Activated CD4-positive, alpha-beta memory T cell treated with anti-CD3 and anti-CD28 coated beads, Interleukin-2, amount 10 ng/mL, durations not matched to agents 7 days and 5 days (primary cell): ENCODE results near the gene PRKAG2. TPM values are rescaled to one million over a fixed set of nuclear protein-coding genes. Genes with fewer than 3 reads are reported as not detected.

Source experiments
- CTCF ChIA-PET: fragments of 350-600 bp; sonication (Branson Sonifier 250); formaldehyde crosslinking; loops from one replicate; lab custom pipeline; 2021; ENCODE audit warnings: antibody characterized with exemption, inconsistent platforms; lab: Charles Lee
- POLR2A ChIA-PET: fragments of 350-600 bp; sonication (Branson Sonifier 250); formaldehyde crosslinking; loops from one replicate; lab custom pipeline; 2021; ENCODE audit warnings: antibody characterized with exemption; lab: Charles Lee
- DNase-seq: peaks from one replicate; pipeline ENCODE4 v3.0.0-alpha.2; 2020
- H3K27ac Mint-ChIP-seq: one replicate; pipeline ENCODE4 v1.8.0; 2021; ENCODE audit warnings: mild to moderate bottlenecking, mixed read lengths
- H3K27me3 Mint-ChIP-seq: one replicate; pipeline ENCODE4 v1.8.0; 2021; ENCODE audit warnings: mixed read lengths
- H3K36me3 Mint-ChIP-seq: one replicate; pipeline ENCODE4 v1.8.0; 2021; ENCODE audit warnings: low read depth, mixed read lengths
- H3K4me1 Mint-ChIP-seq: one replicate; pipeline ENCODE4 v1.8.0; 2021; ENCODE audit warnings: mixed read lengths
- H3K4me3 Mint-ChIP-seq: one replicate; pipeline ENCODE4 v1.8.0; 2021; ENCODE audit warnings: mild to moderate bottlenecking, mixed read lengths
- H3K9me3 Mint-ChIP-seq: one replicate; pipeline ENCODE4 v1.8.0; 2021; ENCODE audit warnings: mixed read lengths
- total RNA-seq, 2 experiments: library from RNA; stranded (reverse); gene quantifications; one replicate each; pipeline ENCODE4 v1.2.3, GENCODE V29; 2021

PRKAG2 gene
- total RNA-seq, 2 experiments from 2014 or later: 25.4 to 33.7 TPM

DNA sequence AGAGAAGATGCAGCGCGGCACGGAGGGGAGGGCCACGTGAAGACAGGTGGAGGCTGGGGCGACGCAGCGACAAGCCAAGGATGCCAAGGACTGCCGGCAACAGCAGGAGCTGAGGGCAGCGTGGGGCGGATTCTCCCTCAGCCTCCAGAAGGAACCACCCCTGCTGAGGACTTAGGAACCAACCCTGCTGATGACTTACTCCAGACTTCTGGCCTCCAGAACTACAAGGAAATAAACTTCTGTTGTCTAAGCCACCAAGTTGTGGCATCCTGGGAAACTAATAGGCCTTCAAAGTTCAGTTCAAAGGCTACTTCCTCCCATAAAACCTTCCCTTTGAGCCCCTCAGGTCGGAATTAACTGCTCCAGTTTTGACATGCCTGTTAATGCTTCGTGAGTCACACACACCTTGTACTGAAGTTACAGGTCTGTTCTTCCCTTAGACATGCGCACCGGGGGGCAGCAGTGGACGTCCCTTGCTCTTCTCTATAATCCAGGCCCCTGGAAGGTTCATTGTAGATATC, 268.8 kb downstream of the PRKAG2 start:
- Mint-ChIP-seq H3K4me1 (no peaks in the 10 kb centered on the region), H3K27me3 (no peaks in the 10 kb centered on the region), H3K27ac (no peak overlapping the region), H3K4me3 (no peak overlapping the region), H3K9me3 (no peaks in the 10 kb centered on the region), H3K36me3 (no peaks in the 10 kb centered on the region)
- no peak for DNase-seq
- ChIA-PET CTCF (no interaction called here), POLR2A (no interaction called here)

DNA sequence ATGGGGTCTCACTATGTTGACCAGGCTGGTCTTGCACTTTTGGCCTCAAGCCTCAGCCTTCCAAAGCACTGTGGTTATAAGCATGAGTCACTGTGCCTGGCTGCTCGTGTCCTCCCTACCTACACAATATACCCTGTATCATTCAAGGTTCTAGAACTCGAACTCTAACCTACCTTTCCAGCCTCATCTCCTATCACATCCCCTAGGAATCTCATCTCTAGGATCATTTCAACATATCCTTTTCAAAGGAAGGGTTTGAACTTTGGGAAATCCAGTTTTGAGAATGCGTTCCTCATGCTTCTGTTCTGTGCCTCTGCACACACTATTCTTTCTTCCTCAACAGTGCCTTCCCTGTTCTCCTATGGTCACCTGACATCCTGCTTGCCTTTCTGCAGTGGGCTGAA, 269.4 kb downstream of the PRKAG2 start:
- POLR2A ChIA-PET: no interaction called here
- Mint-ChIP-seq H3K27me3 (no peaks in the 10 kb centered on the region), H3K9me3 (no peaks in the 10 kb centered on the region), H3K4me1 (no peaks in the 10 kb centered on the region), H3K36me3 (no peaks in the 10 kb centered on the region), H3K4me3 (no peak overlapping the region), H3K27ac (no peak overlapping the region)
- CTCF ChIA-PET: no interaction called here
- no peak for DNase-seq

DNA sequence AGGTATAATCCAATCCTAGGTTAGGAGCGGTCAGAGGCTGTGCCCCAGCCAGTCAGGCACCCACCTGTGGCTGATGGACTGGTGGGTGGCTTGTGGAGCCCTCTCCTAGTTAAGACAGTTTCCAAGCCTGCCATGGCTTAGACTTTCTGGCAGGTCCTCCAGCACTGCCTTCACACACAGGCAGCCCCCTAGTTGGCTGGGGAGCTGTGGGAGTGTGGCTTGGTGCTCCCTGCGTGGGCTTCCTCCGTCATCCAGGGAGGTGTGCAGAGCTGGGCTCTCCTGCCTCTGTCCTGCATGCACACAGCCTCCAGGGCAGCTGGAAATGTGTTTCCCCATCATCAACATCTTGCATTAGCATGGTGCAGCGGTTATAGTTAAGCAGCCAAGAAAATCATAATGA, 273.0 kb downstream of the PRKAG2 start:
- Mint-ChIP-seq H3K4me3 (no peak overlapping the region), H3K36me3 (no peaks in the 10 kb centered on the region), H3K27ac (no peak overlapping the region), H3K27me3 (no peaks in the 10 kb centered on the region), H3K4me1 (no peaks in the 10 kb centered on the region), H3K9me3 (no peaks in the 10 kb centered on the region)
- ChIA-PET POLR2A (no interaction called here), CTCF (no interaction called here)
- DNase-seq: no peak

DNA sequence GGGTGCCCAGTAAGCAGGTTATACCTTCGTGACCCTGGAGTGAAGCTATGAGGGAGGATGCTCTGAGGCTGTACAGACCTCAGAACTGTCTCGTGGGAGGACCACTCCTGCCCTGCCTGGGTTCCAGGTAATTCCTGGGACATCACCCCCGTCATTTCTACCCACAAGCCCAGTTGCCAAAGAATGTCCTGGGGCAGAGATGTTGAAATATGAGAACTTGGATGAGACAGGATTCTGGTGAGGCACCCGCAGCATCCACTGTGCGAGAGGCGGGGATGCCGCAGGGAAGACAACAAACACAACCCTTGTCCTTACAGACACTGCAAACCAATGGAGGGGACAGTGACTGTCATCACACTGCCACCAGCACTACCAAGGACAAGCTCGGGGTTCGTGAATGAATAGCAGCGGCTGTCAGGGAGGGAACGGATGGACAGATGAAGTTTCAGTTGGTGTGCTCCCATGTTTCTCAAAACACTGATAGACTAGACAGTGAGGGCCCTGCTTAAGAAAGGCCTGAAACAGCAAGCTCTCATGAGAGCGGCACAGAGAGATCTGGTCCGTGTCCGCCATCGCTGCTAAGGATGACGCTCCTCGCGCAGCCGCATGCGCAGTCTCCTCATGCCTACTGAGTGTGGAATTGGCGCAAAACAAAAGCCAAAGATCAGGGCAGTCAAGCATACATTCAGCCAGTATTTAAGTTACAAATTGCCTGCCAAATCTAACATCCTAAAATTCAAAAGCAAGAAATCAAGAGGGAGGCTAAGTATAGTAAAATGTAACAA, 275.2 kb downstream of the PRKAG2 start:
- no peak overlapping the region for H3K4me3 Mint-ChIP-seq
- no peak for DNase-seq
- H3K27me3 Mint-ChIP-seq: no peaks in the 10 kb centered on the region
- H3K9me3 Mint-ChIP-seq: no peaks in the 10 kb centered on the region
- POLR2A ChIA-PET: no interaction called here
- CTCF ChIA-PET: no interaction called here
- H3K27ac Mint-ChIP-seq: no peak overlapping the region
- no peaks in the 10 kb centered on the region for H3K4me1 Mint-ChIP-seq
- H3K36me3 Mint-ChIP-seq: no peaks in the 10 kb centered on the region

DNA sequence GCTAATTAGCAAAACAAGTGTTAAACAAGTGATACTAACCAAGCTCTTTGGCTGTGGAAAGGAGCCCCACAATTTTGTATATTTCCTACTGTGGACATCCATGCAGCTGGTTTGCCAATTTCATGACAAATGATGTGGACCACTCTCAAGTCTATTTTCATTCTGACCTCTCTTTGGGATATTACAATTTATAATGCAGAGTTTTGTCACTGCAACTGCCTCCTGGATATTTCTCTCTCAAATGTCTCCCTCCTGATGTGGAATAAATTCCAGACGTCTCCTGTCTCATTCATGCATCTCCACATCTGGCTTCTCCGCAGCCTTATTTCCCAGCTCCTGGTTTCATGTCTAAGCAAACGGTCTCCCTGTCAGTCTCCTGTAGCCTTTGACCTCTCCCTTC, 276.6 kb downstream of the PRKAG2 start:
- POLR2A ChIA-PET: interaction anchor here (0.8 kb wide), 1 partner anchor 400 kb away, joined by 3 read pairs; no protein-coding TSS in a partner anchor
- Mint-ChIP-seq H3K9me3 (no peaks in the 10 kb centered on the region), H3K4me3 (no peak overlapping the region), H3K36me3 (no peaks in the 10 kb centered on the region), H3K27me3 (no peaks in the 10 kb centered on the region), H3K27ac (no peak overlapping the region), H3K4me1 (no peaks in the 10 kb centered on the region)
- CTCF ChIA-PET: no interaction called here
- no peak for DNase-seq

DNA sequence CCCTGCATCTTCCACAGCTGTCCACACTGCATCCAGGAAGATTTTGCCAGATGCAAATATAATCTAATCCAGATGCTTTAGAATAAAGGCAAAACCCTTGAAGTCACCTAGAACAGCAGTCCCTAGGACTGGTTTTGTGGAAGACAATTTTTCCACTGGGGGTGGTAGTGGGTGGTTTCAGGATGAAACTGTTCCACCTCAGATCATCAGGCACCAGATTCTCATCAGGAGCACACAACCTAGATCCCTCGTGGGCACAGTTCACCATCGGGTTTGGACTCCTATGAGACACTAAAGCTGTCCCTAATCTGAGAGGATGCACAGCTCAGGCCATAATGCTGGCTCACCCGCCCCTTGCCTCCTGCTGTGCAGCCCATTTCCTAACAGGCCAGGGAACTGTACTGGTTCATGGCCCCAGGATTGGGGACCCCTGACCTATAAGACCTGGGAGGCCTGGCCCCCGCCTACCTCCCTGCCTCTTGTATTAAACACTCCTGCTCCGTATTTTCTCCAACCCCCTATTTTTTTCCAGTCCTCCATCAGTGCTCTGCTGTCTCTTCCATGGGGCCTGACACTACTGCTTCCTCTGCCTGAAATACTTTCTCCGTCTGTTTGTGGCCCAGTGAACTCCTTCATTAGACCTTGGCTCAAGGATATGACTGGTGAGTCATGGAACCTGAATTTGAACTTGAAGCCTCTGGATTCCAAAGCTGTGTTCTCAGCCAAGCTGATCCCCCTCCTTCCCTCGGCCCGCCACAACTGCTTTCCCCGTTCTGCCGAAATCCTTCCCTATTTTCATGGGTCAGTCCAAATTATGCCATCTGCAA, 277.3 kb downstream of the PRKAG2 start:
- ChIA-PET CTCF (no interaction called here), POLR2A (no interaction called here)
- Mint-ChIP-seq H3K36me3 (no peaks in the 10 kb centered on the region), H3K9me3 (no peaks in the 10 kb centered on the region), H3K4me1 (no peaks in the 10 kb centered on the region), H3K27ac (no peak overlapping the region), H3K27me3 (no peaks in the 10 kb centered on the region), H3K4me3 (no peak overlapping the region)
- DNase-seq: no peak

DNA sequence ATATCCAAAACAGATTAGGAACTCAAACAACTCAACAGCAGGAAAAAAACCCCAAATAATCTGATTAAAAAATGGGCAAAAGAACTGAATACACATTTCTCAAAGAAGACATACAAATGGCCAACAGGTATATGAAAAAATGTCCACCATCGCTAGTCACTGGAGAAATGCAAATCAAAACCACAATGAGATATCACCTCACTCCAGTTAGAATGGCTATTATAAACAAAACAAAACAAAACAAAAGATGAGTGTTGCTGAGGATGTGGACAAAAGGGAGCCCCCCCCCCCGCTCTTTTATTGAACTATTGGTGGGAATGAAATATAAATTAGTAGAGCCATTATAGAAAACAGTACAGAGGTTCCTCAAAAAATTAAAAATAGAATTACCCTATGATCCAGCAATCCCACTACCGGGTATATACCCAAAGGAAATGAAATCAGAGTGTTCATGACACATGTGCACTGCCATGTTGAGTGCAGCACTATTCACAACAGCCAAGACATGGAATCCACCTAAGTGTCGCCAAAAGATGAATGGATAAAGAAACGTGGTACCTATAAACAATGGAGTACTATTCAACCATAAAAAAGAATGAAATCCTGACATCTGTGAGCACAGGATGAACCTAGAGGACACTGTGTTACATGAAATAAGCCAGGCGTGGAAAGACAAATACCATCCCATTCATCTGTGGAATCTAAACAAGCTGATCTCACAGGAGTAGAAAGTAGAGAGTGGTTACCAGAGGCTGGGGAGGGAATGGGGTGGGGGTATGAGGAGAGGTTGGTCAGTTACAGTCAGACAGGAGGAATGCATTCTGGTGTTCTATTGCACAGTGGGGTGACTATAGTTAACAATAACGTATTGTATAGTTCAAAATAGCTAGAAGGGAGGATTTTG, 279.1 kb downstream of the PRKAG2 start:
- H3K27me3 Mint-ChIP-seq: no peaks in the 10 kb centered on the region
- H3K27ac Mint-ChIP-seq: no peak overlapping the region
- ChIA-PET CTCF (no interaction called here), POLR2A (no interaction called here)
- no peak overlapping the region for H3K4me3 Mint-ChIP-seq
- no peaks in the 10 kb centered on the region for H3K9me3 Mint-ChIP-seq
- no peak for DNase-seq
- no peaks in the 10 kb centered on the region for H3K4me1 Mint-ChIP-seq
- H3K36me3 Mint-ChIP-seq: no peaks in the 10 kb centered on the region

DNA sequence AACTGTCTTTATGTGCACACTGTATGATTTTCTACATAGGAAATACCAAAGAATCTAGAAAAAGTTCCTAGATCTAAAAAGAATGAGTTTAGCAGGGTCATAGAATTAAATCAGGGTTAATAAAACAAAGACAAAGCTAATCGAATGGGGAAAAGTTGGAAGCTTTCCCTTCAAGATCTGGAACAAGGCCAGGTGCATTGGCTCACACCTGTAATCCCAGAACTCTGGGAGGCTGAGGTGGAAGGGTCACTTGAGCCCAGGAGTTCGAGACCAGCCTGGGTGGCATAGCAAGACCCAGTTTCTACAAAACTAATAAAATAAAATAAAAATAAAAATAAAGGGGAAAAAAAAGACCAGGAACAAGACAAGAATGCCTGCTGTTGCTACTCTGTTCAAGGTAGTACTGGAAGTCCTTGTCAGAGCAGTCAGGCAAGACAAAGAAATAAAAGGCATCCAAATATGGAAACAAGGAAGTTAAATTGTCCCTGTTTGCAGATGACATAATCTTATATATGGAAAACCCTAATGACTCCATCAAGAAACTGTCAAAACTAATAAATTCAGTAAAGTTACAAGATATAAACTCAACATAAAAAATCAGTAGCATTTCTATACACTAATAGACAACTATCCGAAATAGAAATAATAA, 281.1 kb downstream of the PRKAG2 start:
- ChIA-PET POLR2A (no interaction called here), CTCF (no interaction called here)
- Mint-ChIP-seq H3K4me1 (no peaks in the 10 kb centered on the region), H3K27me3 (no peaks in the 10 kb centered on the region), H3K27ac (no peak overlapping the region), H3K4me3 (no peak overlapping the region), H3K9me3 (no peaks in the 10 kb centered on the region), H3K36me3 (no peaks in the 10 kb centered on the region)
- no peak for DNase-seq

DNA sequence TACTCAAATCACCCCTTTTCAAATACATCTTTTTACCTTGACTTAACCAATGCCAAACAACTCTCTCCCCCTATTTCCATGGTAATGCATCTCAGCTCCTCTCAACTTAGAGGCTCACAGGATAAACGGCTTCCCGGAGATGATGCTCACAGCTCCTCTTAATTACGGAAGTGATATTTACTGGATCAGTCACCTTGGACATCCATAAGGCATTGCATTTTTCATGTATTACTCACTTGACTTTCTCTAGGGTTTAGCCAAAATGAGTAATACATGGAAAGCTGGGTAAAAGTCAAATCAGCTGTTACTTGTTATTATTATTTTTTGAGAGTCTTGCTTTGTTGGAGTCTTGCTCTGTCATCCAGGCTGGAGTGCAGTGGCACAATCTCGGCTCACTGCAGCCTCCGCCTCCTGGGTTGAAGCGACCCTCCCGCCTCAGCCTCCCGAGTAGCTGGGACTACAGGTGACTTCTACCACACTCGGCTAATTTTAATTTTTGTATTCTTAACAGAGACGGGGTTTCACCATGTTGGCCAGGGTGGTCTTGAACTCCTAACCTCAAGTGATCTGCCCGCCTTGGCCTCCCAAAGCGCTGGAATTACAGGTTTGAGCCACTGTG, 283.9 kb downstream of the PRKAG2 start:
- Mint-ChIP-seq H3K4me3 (no peak overlapping the region), H3K27me3 (no peaks in the 10 kb centered on the region), H3K27ac (no peak overlapping the region), H3K9me3 (no peaks in the 10 kb centered on the region), H3K36me3 (no peaks in the 10 kb centered on the region), H3K4me1 (no peaks in the 10 kb centered on the region)
- DNase-seq: no peak
- POLR2A ChIA-PET: no interaction called here
- CTCF ChIA-PET: no interaction called here

DNA sequence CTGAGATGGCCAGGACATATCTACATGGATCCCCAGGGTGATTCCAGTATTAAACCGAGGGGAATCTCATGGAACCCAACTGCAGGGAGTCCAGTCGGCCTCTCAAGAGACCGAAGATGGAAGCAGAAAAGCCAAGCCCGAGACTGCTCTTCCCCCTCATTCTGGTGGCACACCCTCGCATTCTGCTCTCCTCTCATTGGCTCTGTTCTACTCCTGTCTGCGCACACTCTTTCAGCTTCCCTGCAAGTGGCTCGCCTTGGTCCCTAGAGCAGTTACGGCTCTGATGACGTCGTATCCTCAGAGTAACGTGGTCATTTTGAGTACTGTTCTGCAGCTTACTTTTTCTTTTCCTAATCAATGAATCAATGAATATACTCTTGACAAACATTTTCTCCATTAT, 284.6 kb downstream of the PRKAG2 start:
- no peaks in the 10 kb centered on the region for H3K36me3 Mint-ChIP-seq
- no peak overlapping the region for H3K4me3 Mint-ChIP-seq
- H3K4me1 Mint-ChIP-seq: no peaks in the 10 kb centered on the region
- ChIA-PET CTCF (no interaction called here), POLR2A (no interaction called here)
- no peaks in the 10 kb centered on the region for H3K9me3 Mint-ChIP-seq
- H3K27me3 Mint-ChIP-seq: no peaks in the 10 kb centered on the region
- no peak for DNase-seq
- H3K27ac Mint-ChIP-seq: no peak overlapping the region

DNA sequence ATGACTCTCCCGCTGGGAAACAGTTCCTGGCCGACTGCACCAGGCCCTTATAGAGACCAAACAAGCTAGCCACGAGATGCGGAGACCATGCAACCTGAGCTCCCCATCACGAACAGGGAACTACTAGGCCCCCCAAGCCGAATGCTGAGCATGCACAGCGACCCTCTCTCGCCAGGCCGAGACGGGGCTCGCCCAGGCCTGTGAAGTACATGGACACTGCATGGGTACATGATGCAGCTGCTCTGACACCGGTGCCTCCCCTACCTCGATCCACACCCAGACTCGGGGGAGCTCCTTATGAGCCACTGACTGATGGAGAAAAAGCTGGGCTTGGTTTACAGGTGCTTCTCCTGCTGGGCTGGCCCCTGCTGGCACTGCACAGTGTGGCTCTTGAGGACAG, 285.0 kb downstream of the PRKAG2 start:
- no peaks in the 10 kb centered on the region for H3K36me3 Mint-ChIP-seq
- no peaks in the 10 kb centered on the region for H3K4me1 Mint-ChIP-seq
- no peak overlapping the region for H3K4me3 Mint-ChIP-seq
- no peaks in the 10 kb centered on the region for H3K9me3 Mint-ChIP-seq
- ChIA-PET CTCF (no interaction called here), POLR2A (no interaction called here)
- DNase-seq: no peak
- H3K27me3 Mint-ChIP-seq: no peaks in the 10 kb centered on the region
- no peak overlapping the region for H3K27ac Mint-ChIP-seq
